Erythroblast (primary cell): ENCODE results near the gene UPF1.

Experiments used
- GATA1 ChIP-seq: IDR thresholded peaks from 2 replicates; pipeline ENCODE4 v1.6.1; 2011; ENCODE audit warnings: low read depth, mild to moderate bottlenecking, control low read depth, low read length, moderate library complexity
- POLR2A ChIP-seq: IDR thresholded peaks from 2 replicates; pipeline ENCODE4 v1.6.1; 2011; ENCODE audit warnings: mild to moderate bottlenecking, low read length

DNA sequence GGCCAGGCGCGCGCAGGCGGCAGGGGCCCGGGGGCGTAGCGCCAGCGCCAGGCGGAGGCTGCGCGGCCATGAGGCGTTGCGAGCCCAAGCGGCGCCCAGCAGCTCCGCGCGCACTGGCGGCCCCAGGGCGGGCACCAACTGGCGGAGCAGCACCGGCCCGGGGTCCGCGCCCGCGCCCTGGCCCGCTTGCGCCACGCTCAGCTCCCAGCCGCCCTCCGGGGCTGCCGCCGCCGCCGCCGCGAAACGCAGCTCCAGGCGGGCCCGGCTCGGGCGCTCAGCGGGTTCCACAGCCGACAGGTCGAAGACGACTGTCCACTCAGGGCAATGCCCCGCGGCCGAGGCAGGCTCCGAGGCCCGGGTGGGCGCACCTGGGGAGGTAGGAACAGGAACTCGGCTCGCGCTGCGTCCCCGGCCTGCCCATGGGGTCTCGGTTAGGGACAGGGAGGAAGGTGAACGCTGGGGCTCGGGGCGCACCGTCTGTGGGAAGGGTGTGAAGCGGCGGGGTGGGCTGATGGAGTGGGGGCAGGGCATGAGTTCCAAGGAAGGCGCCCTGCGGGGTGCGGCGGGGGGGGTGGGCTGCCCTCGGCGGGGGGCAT is 37.4 kb downstream of the UPF1 start:
- TF ChIP-seq POLR2A = no peak
- TF ChIP-seq GATA1 = no peak
